EH (cell line): Measurements from ENCODE around the gene CHKB.
A peak's percentile ranks its signal among the peaks of the same experiment; 100 is the strongest.

Experiments
- DNase-seq: peaks from one replicate; pipeline ENCODE4 v3.0.0-alpha.2; 2015; ENCODE audit warnings: low read depth

Gene CHKB

GRCh38 chr22:50547263-50547985 lies 35.2 kb downstream of the CHKB start:
- no peak for DNase-seq

- DNase-seq = no peak
Observed at GRCh38 chr22:50546326-50547262, 36.1 kb downstream of the CHKB start.

- DNase-seq = peak; percentile 63
Observed at GRCh38 chr22:50545522-50546325, 36.9 kb downstream of the CHKB start, which contains the start of gene KLHDC7B. TSS of gene KLHDC7B (plus strand) at chr22:50545899. CDS start at chr22:50546244, 345 bp downstream.

- no peak for DNase-seq
Observed at GRCh38 chr22:50544746-50545253, 37.8 kb downstream of the CHKB start.

GRCh38 chr22:50544078-50544745 lies 38.4 kb downstream of the CHKB start:
- peak; percentile 69 for DNase-seq

- no peak for DNase-seq
Observed at GRCh38 chr22:50542416-50542927, 40.2 kb downstream of the CHKB start.

GRCh38 chr22:50541667-50542026 lies 41.0 kb downstream of the CHKB start:
- peak; percentile 94 for DNase-seq

- DNase-seq = no peak
Observed at GRCh38 chr22:50540381-50540780, 42.3 kb downstream of the CHKB start.

GRCh38 chr22:50537765-50538164 lies 44.9 kb downstream of the CHKB start:
- no peak for DNase-seq

- no peak for DNase-seq
Observed at GRCh38 chr22:50536226-50536625, 46.4 kb downstream of the CHKB start.

- DNase-seq = no peak
Observed at GRCh38 chr22:50535113-50535512, 47.5 kb downstream of the CHKB start.

- DNase-seq = peak; percentile 70
Observed at GRCh38 chr22:50533856-50534711, 48.6 kb downstream of the CHKB start.

GRCh38 chr22:50532824-50533796 lies 49.5 kb downstream of the CHKB start:
- no peak for DNase-seq

GRCh38 chr22:50531962-50532674 lies 50.5 kb downstream of the CHKB start:
- peak; percentile 75 for DNase-seq

GRCh38 chr22:50531546-50531961 lies 51.1 kb downstream of the CHKB start:
- DNase-seq = peak; percentile 11

GRCh38 chr22:50530877-50531545 lies 51.6 kb downstream of the CHKB start:
- DNase-seq = peak; percentile 76

GRCh38 chr22:50530580-50530876 lies 52.1 kb downstream of the CHKB start:
- DNase-seq = no peak
